Motor neuron (in vitro differentiated cells): ENCODE results near the gene KPNA1. TPM values are rescaled to one million over a fixed set of nuclear protein-coding genes. Genes with fewer than 3 reads are reported as not detected.
A peak's percentile ranks its signal among the peaks of the same experiment; 100 is the strongest.
"Not testable (repeated sequence)": the region's sequence is repeated elsewhere in the genome, so short reads cannot be mapped to it uniquely, and the experiment has no call there.

Experiments
- ATAC-seq, 8 experiments: fragments of 200-7000 bp; cut with Tn5 transposase; replicated peaks in 6 of 8; 2 replicates each; pipeline ENCODE4 v1.8.0; 2021; ENCODE audit warnings: mild to moderate bottlenecking in 8 of 8, moderate library complexity in 8 of 8
- H3K27ac ChIP-seq, 2 donors: fragments of 250-450 bp; sonication (Bioruptor Pico); 2 replicates each; pipeline ENCODE4 v1.9.0; 2021; ENCODE audit warnings: antibody characterized with exemption in 2 of 2, mild to moderate bottlenecking in 2 of 2, moderate library complexity in 1 of 2
- H3K4me1 ChIP-seq, 2 donors: fragments of 250-450 bp; sonication (Bioruptor Pico); replicated peaks in 1 of 2; 2 replicates each; pipeline ENCODE4 v1.6.1; 2021; ENCODE audit warnings: antibody characterized with exemption in 2 of 2, mild to moderate bottlenecking in 2 of 2, moderate library complexity in 1 of 2
- H3K4me3 ChIP-seq, 5 donors: fragments of 250-450 bp; sonication (Bioruptor Pico); 2 replicates each; pipeline ENCODE4 v1.9.0; 2021; ENCODE audit warnings: antibody characterized with exemption in 5 of 5, mild to moderate bottlenecking in 5 of 5, moderate library complexity in 4 of 5
- WGBS, 10 experiments: fragments of 450-650 bp; shearing (Covaris generic); methylation state at CpG; one replicate each; pipeline ENCODE4 v1.0.0; 2022; 5-methylcytosine and 5-hydroxymethylcytosine counted together
- in situ Hi-C, 9 experiments: fragments of 400-800 bp; cut with MboI; loops; one replicate each; pipeline ENCODE4 v1.15.0; 2021; ENCODE audit warnings: low sequenced_read_pairs in 9 of 9, low pct_unique_long_range_greater_than_20kb in 2 of 9; ENCODE audit not compliant: unreplicated experiment in 9 of 9
- total RNA-seq, 8 experiments: library from RNA; unstranded; fragments of 300-600 nt; gene quantifications; 2 replicates each; pipeline versions ENCODE4 v1.2.3 to v1.2.4, GENCODE V29; 2022

KPNA1 gene
- total RNA-seq, 8 experiments from 2014 or later: 24.1 to 48.9 (median 36.2) TPM

DNA sequence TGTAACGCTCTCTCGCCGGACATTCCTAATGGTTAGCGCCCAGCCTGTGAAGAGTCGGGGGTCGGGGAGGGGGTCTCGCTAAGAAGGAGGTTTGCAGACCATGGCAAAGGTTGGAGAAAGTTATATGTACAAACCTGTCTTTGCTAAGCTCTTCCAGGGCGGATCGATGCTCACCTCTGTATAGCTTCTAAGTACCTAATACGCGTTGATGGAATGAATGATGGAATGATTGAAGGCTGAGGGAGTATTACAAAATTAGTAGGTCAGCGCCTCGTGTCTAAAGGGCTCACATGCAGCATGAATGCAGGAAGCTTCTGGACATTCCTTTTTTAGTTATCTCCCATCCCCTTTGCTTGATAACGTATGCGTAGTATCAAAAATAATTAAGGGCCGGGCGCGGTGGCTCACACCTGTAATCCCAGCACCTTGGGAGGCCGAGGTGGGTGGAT lies 305 bp upstream of the KPNA1 start:
- peak overlapping the region; percentile 59 to 93 (median 81) for H3K4me3 ChIP-seq
- ATAC-seq: peak in 2 of 8 experiments; percentile 1 to 4
- WGBS, 10 experiments: 22 to 95% (median 44%) methylated on average over 2 to 14 of the region's 19 CpGs; no CpG with 5 or more reads in 4 of the 10 experiments
- peak overlapping the region in 1 of 2 donors; percentile 93 for H3K27ac ChIP-seq
- H3K4me1 ChIP-seq: peaks cover 6 to 15% of the 10 kb centered on the region in 2 donors
- in situ Hi-C loops: no loop called here

DNA sequence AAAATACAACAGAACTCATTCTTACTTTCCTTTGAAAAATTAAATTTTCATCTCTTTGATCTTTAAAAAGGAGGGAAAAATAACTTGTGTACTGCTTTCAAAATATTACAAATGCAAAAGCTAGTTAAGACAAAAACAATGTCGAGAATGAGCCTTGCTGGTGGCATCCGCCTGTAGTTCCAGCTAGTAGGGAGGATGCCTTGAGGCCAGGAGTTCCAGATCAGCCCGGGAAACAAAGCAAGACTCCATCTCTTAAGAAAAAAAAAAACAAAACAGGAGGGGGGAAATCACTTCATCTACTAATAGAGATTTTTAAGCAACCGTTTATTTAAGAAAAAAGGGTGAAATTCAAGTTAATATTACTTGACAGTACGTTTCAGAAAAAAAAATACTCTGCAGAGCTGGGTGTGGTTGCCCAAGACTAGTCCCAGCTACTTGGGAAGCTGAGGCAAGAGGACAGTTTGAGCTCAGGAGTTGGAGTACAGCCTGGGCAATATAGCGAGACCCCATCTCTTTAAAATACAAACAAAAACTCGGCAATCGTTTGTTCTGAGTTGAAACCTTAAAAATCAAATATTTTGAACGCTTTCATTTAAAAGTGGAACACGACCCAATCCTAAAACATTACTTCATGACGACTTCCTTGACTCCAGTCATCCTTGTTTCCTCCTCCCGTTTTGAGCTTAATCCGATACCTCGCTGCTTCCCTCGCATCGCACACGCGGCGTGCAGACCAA lies 1.2 kb downstream of the KPNA1 start:
- 4 to 30% (median 9%) methylated on average over 2 to 18 of the region's 19 CpGs for WGBS, 10 experiments
- no peak for ATAC-seq
- peak overlapping the region; percentile 59 to 93 (median 81) for H3K4me3 ChIP-seq
- in situ Hi-C loops: no loop called here
- peaks cover 6 to 15% of the 10 kb centered on the region in 2 donors for H3K4me1 ChIP-seq
- peak overlapping the region; percentile 93 for H3K27ac ChIP-seq

DNA sequence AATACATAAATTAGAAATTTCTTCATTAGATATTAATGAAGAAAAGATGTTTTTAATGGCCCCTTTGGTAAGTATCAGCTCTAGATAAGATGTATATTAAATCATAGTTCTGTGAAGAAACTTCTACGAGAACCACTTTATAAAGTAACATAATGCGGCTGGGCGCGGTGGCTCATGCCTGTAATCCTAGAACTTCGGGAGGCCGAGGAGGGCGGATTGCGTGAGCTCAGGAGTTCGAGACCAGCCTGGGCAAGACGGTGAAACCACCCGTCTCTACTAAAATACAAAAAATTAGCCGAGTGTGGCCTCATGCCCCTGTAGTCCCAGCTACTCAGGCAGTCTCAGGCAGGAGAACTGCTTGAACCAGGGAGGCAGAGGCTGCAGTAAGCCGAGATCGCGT lies 2.5 kb downstream of the KPNA1 start:
- 80 to 97% (median 90%) methylated on average over 1 to 15 of the region's 15 CpGs; no CpG with 5 or more reads in 2 of the 10 experiments for WGBS, 10 experiments
- in situ Hi-C loops: no loop called here
- no peak overlapping the region for H3K4me3 ChIP-seq
- H3K4me1 ChIP-seq: peaks cover 6 to 15% of the 10 kb centered on the region in 2 donors
- ATAC-seq: no peak
- H3K27ac ChIP-seq: no peak overlapping the region

DNA sequence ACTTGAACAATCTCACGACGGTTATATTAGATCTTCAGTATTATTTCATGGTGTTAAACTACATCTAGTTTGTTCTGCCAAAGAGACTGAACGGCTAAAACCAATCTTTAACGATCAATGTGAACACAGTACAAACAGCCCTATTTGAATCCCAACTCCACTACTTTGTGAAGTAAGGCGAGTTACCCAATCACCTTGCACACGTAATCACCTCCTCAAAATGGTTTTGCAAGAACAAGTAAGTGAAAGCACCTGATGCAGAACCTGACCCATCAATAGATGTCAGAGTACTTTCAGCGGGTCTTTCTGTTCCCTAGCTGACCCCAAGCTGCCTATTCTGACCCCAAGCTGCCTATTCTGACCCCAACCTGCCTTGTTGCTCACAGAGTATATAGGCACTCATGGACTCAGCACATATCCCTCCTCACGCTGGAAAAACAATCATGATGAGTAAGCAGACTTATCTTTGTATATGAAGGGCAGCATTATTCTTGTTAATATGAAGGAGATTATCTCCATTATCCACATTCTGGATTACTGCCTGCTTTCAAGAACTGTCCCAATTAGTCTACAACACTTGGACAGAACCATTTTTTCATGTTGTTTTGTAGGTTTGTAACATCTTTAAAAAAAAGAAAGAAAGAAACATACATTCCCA lies 3.7 kb downstream of the KPNA1 start:
- in situ Hi-C loops: no loop called here
- no peak overlapping the region for H3K27ac ChIP-seq
- peaks cover 6 to 15% of the 10 kb centered on the region in 2 donors for H3K4me1 ChIP-seq
- ATAC-seq: no peak
- 87 to 100% (median 98%) methylated on average over 1 to 7 of the region's 8 CpGs for WGBS, 10 experiments
- no peak overlapping the region for H3K4me3 ChIP-seq

DNA sequence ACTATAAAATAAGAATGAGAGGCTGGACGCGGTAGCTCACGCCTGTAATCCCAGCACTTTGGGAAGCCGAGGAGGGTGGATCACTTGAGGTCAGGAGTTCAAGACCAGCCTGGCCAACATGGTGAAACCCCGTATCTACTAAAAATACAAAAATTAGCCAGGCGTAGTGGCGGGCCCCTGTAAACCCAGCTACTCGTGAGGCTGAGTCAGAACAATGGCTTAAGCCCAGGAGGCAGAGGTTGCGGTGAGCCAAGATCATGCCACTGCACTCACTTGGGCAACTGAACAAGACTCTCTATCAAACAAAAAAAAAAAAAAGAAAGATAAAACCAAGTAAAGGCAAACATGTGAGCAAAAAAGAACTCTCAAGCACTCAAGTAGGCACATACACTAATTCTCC lies 5.8 kb downstream of the KPNA1 start:
- H3K4me3 ChIP-seq, in situ Hi-C loops: not testable (repeated sequence)

DNA sequence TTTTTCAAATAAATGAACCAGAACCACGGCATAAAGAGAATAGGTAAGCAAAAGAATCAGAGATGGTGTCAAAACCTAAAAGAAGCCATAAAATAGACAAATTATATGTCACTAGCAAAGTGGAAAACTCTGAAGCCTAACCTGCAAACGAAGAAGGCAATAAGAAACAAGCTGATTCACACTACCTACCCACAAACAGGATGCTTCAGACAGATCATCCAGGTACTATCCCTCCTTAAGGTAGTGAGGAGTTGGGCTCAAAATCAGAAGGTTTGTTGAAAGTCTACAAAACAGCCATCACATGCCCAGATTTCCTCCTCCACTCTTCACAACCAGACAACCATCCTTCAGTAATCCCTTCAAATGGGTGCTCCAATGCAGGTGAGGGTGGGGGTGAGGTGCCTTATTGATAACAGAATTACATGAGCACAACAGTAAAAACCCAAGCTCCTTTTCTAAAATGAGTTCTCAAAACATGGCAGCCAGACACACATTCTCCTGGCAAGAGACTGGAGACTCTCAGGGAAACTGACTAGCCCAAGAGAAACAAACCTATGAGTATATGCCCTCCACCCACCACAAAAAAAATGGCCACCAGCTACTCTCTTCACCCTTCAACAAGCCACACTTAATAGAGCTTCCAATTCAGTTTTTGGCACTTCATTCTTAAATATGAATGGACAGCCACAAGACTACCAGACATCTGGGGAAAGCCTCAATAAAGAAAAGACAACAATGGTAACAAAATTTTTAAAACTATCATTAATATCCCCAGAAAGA lies 6.4 kb downstream of the KPNA1 start:
- H3K4me3 ChIP-seq: no peak overlapping the region
- no peak overlapping the region for H3K27ac ChIP-seq
- 86 to 100% (median 97%) methylated on average over 1 to 2 of the region's 2 CpGs; no CpG with 5 or more reads in 2 of the 10 experiments for WGBS, 10 experiments
- in situ Hi-C loops: no loop called here
- no peak for ATAC-seq
- H3K4me1 ChIP-seq: peaks cover under 1 to 11% of the 10 kb centered on the region in 2 donors

More for the DNA sequence above, 5.8 kb downstream of the KPNA1 start:
- peaks cover 2 to 15% of the 10 kb centered on the region in 2 donors for H3K4me1 ChIP-seq
- H3K27ac ChIP-seq, ATAC-seq: not testable (repeated sequence)
- WGBS, 10 experiments: 87 to 100% (median 94%) methylated on average over 2 to 7 of the region's 9 CpGs; no CpG with 5 or more reads in 1 of the 10 experiments

DNA sequence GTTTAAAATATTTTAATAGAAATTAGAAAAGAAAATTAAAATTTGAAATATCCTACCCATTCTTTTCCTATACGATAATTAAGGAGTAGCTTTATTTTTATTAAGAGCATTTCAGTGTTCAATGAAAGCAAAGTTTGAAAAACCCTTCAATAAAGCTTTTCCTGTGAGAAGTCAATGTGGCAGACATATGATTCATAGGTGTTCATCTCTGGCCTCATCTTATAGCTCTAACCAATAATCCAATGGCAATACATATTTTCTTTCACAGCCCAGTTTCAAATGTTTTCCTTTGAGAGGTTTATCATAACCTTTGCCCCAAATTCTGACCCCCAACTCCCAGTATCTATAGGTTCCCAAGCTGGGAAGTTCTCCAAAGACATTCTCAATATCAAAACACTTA lies 8.3 kb downstream of the KPNA1 start:
- no peak for ATAC-seq
- H3K4me3 ChIP-seq: no peak overlapping the region
- H3K27ac ChIP-seq: no peak overlapping the region
- in situ Hi-C loops: no loop called here
- no peaks in the 10 kb centered on the region for H3K4me1 ChIP-seq
- WGBS, 10 experiments: 83 to 100% (median 97%) methylated on average over 1 of the region's 1 CpG

DNA sequence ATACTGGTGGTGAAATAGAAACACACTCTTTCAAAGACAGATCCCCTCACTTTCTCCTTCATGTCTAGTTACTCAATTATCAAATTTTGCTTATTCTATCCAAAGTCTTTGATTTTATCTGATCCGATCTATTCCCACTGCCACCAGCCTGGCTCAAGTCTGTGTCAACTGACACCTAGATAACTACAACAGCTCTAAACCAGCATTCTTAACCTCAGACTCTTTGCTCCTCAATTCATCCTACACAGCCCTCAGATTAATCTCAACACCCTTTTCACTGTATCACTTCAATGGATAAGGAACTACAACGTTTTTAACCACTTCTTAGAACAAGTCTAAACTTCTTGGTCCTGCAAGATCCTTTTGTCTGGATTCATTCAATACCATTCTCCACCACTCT lies 9.1 kb downstream of the KPNA1 start:
- Histone ChIP-seq H3K4me3 (no peak overlapping the region), H3K4me1 (no peaks in the 10 kb centered on the region), H3K27ac (no peak overlapping the region)
- in situ Hi-C loops: no loop called here
- no peak for ATAC-seq
- WGBS, 10 experiments: 29 to 100% (median 94%) methylated on average over 1 to 2 of the region's 2 CpGs

DNA sequence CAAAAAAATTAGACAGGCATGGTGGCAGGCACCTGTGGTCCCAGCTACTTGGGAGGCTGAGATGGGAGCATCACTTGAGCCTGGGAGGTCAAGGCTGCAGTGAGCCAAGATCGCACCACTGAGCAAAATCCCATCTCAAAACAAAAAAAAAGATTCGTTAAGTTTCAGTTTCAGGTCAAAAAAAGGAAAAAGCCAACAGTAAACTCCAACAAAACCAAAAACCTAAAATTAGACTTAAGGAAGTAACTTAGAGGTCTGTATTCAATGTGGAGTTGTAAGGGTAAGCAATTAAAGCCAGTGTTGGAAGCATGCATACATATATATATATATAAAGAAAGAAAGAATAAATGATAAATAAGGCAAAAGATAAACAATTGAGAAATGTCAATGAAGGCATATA lies 11.8 kb downstream of the KPNA1 start:
- 89 to 100% (median 100%) methylated on average over 1 to 2 of the region's 2 CpGs; no CpG with 5 or more reads in 2 of the 10 experiments for WGBS, 10 experiments
- Histone ChIP-seq H3K4me3 (no peak overlapping the region), H3K27ac (no peak overlapping the region), H3K4me1 (no peaks in the 10 kb centered on the region)
- in situ Hi-C loops: no loop called here
- ATAC-seq: no peak

DNA sequence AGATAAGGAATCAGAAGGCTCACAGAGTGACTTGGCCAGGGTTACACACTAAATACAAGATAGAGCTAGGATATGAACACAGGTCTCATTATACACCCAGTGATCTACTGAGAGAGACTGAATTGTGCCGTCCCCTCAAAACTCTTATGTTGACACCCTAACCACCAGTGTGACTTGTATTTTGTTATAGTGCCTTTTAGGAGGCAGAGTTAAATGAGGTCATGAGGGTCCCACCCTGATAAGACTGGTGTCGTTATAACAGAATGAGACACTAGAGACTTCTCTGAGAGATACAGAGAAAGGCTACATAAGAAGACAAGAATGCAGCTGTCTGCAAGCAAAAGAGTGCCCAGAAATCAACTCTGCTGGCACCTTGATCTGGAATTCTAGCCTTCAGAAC lies 12.6 kb downstream of the KPNA1 start:
- Histone ChIP-seq H3K4me3 (no peak overlapping the region), H3K4me1 (no peaks in the 10 kb centered on the region), H3K27ac (no peak overlapping the region)
- in situ Hi-C loops: no loop called here
- ATAC-seq: peak in 1 of 8 experiments; percentile 23
- WGBS, 10 experiments: 50 to 100% (median 79%) methylated on average over 1 to 2 of the region's 2 CpGs; no CpG with 5 or more reads in 4 of the 10 experiments

DNA sequence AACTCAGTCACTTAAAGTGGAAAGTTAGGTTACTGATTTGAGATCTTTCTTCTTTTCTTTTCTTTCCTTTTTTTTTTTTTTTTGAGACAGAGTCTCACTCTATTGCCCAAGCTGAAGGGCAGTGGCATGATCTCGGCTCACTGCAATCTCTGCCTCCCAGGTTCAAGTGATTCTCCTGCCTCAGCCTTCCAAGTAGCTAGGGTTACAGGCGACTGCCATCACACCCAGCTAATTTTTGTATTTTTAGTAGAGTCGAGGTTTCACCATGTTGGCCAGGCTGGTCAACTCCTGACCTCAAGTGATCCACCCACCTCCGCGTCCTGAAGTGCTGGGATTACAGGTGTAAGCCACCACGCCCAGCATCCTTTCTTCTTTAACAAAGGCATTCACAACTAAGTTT lies 13.8 kb downstream of the KPNA1 start:
- ATAC-seq, H3K4me1 ChIP-seq, in situ Hi-C loops, H3K27ac ChIP-seq, H3K4me3 ChIP-seq: not testable (repeated sequence)
- WGBS, 10 experiments: 70 to 100% (median 90%) methylated on average over 2 to 5 of the region's 6 CpGs; no CpG with 5 or more reads in 1 of the 10 experiments

DNA sequence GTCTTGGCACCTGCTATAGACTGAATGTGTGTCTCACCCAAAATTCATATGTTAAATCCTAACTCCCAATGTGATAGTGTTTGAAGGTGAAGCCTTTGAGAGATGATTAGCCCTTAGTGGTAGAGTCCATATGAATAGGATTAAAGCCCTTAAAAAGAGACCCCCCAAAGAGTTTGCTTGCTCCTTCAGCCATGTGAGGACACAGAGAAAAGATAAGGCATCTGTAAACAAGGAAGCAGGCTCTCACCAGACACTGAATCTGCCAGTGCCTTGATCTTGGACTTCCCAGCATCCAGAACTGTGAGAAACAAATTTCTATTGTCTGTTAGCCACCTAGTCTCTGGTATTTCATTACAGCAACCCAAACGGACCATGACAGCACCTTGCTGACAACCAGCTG lies 16.6 kb downstream of the KPNA1 start:
- ATAC-seq: no peak
- Histone ChIP-seq H3K27ac (no peak overlapping the region), H3K4me3 (no peak overlapping the region), H3K4me1 (no peaks in the 10 kb centered on the region)
- in situ Hi-C loops: no loop called here
- 0 to 67% (median 40%) methylated on average over 1 of the region's 1 CpG; no CpG with 5 or more reads in 5 of the 10 experiments for WGBS, 10 experiments

DNA sequence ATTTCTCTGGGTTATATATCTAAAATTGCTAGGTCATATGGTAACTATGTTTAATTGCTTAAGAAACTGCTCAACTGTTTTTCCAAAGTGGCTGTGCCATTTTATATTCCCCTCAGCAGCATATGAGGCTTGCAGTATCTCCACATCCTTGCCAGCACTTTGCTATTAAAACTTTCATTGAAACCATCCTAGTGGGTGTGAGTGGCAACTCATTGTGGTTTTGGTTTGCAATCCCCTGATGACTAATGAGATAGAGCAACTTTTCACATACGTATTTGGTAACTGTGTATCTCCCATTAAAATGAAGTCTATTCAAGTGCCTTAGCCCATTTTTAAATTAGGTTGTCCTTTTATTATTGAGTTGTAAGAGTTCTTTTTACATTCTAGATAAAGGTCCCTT lies 17.3 kb downstream of the KPNA1 start:
- Histone ChIP-seq H3K27ac (no peak overlapping the region), H3K4me3 (no peak overlapping the region), H3K4me1 (no peaks in the 10 kb centered on the region)
- in situ Hi-C loops: no loop called here
- WGBS, 10 experiments: 0 to 100% (median 55%) methylated on average over 1 of the region's 1 CpG; no CpG with 5 or more reads in 2 of the 10 experiments
- ATAC-seq: peak in 2 of 8 experiments; percentile 87 to 92
